Nephron (organoid): ENCODE data around the gene LRRC57.

Experiments used
- H3K27ac Mint-ChIP-seq, 3 experiments: 2 replicates each; pipeline ENCODE4 v1.8.0; 2020; ENCODE audit warnings: mixed read lengths in 3 of 3, mild to moderate bottlenecking in 2 of 3, moderate library complexity in 1 of 3
- H3K27me3 Mint-ChIP-seq: 2 replicates; pipeline ENCODE4 v1.8.0; 2021; ENCODE audit warnings: low read depth, mild to moderate bottlenecking, moderate library complexity, mixed read lengths
- H3K36me3 Mint-ChIP-seq: 2 replicates; pipeline ENCODE4 v1.8.0; 2020; ENCODE audit warnings: low read depth, mixed read lengths
- H3K4me1 Mint-ChIP-seq: 2 replicates; pipeline ENCODE4 v1.8.0; 2020; ENCODE audit warnings: mixed read lengths
- H3K4me3 Mint-ChIP-seq, 3 experiments: 2 replicates each; pipeline ENCODE4 v1.8.0; 2020; ENCODE audit warnings: mild to moderate bottlenecking in 3 of 3, mixed read lengths in 3 of 3, moderate library complexity in 2 of 3
- H3K9me3 Mint-ChIP-seq: 2 replicates; pipeline ENCODE4 v1.8.0; 2020; ENCODE audit warnings: mixed read lengths
- TF ChIP-seq, protein P1 (sequence below), 3 experiments: fragments of 200-600 bp; sonication (generic); IDR thresholded peaks; one replicate each; pipeline ENCODE4 v1.5.0; 2021; ENCODE audit warnings: antibody characterized with exemption in 3 of 3; ENCODE audit not compliant: unreplicated experiment in 3 of 3

LRRC57 gene

GRCh38 chr15:42544853-42545629 lies 3.6 kb downstream of the LRRC57 start:
- TF ChIP-seq, protein P1, sequence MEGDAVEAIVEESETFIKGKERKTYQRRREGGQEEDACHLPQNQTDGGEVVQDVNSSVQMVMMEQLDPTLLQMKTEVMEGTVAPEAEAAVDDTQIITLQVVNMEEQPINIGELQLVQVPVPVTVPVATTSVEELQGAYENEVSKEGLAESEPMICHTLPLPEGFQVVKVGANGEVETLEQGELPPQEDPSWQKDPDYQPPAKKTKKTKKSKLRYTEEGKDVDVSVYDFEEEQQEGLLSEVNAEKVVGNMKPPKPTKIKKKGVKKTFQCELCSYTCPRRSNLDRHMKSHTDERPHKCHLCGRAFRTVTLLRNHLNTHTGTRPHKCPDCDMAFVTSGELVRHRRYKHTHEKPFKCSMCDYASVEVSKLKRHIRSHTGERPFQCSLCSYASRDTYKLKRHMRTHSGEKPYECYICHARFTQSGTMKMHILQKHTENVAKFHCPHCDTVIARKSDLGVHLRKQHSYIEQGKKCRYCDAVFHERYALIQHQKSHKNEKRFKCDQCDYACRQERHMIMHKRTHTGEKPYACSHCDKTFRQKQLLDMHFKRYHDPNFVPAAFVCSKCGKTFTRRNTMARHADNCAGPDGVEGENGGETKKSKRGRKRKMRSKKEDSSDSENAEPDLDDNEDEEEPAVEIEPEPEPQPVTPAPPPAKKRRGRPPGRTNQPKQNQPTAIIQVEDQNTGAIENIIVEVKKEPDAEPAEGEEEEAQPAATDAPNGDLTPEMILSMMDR (IDR thresholded peaks at IDR 0.05; ENCODE audit: unreplicated experiment in 3 of 3): no peak

GRCh38 chr15:42533246-42533645 lies 15.3 kb downstream of the LRRC57 start:
- no peaks in the 10 kb centered on the region for H3K4me1 Mint-ChIP-seq
- H3K36me3 Mint-ChIP-seq: peaks cover 57% of the 10 kb centered on the region
- no peaks in the 10 kb centered on the region for H3K27me3 Mint-ChIP-seq
- no peak overlapping the region for H3K4me3 Mint-ChIP-seq
- H3K9me3 Mint-ChIP-seq: no peaks in the 10 kb centered on the region
- H3K27ac Mint-ChIP-seq: no peak overlapping the region
- TF ChIP-seq, protein P1 (IDR thresholded peaks at IDR 0.05; ENCODE audit: unreplicated experiment in 3 of 3): no peak

More at GRCh38 chr15:42544853-42545629, 3.6 kb downstream of the LRRC57 start:
- Mint-ChIP-seq H3K36me3 (peaks cover 29% of the 10 kb centered on the region), H3K4me3 (peak overlapping the region in 1 of 3 experiments; percentile 27), H3K27me3 (no peaks in the 10 kb centered on the region), H3K27ac (no peak overlapping the region), H3K4me1 (peaks cover 30% of the 10 kb centered on the region), H3K9me3 (no peaks in the 10 kb centered on the region)

DNA sequence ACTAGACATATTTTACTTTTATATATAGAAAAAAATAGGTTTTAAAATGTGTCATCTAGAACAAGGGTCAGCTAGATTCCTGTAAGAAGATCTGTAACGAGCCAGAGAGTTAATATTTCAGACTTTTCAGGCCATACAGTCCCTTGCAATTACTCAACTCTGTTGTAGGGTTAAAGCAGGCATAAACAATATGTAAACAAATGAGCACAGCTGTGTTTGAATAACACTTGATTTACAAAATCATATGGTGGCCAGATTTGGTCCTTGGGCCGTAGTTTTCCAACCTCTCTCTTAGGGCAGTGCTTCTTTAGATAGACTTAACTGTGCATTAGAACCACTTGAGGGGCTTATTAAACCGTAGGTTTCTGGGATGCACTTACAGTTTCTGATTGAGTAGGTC lies 19.6 kb downstream of the LRRC57 start:
- Mint-ChIP-seq H3K36me3 (peaks cover 46% of the 10 kb centered on the region), H3K27ac (no peak overlapping the region), H3K4me3 (no peak overlapping the region), H3K27me3 (no peaks in the 10 kb centered on the region), H3K9me3 (no peaks in the 10 kb centered on the region), H3K4me1 (no peaks in the 10 kb centered on the region)
- TF ChIP-seq, protein P1 (IDR thresholded peaks at IDR 0.05; ENCODE audit: unreplicated experiment in 3 of 3): no peak

DNA sequence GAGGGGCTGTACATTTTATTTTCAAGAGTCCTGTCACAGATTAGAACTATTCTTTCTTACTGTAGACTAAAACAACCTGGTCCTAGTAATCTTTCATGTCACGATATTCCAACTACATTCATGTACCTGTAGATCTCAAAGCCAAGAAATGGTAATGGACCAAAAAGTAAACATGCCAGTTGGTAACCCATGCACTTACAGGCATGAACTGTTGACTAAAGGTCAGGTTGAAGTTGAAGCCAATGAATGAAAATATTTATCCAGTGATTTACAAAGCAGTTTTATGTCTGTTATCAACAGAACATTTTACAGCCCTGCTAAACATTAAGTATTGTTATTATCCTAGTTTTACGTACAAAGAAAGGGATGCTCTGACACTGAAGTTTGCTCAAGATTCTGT lies 25.3 kb downstream of the LRRC57 start:
- TF ChIP-seq, protein P1 (IDR thresholded peaks at IDR 0.05; ENCODE audit: unreplicated experiment in 3 of 3): no peak
- Mint-ChIP-seq H3K27me3 (no peaks in the 10 kb centered on the region), H3K4me1 (no peaks in the 10 kb centered on the region), H3K36me3 (peaks cover 35% of the 10 kb centered on the region), H3K27ac (no peak overlapping the region), H3K9me3 (no peaks in the 10 kb centered on the region), H3K4me3 (no peak overlapping the region)

DNA sequence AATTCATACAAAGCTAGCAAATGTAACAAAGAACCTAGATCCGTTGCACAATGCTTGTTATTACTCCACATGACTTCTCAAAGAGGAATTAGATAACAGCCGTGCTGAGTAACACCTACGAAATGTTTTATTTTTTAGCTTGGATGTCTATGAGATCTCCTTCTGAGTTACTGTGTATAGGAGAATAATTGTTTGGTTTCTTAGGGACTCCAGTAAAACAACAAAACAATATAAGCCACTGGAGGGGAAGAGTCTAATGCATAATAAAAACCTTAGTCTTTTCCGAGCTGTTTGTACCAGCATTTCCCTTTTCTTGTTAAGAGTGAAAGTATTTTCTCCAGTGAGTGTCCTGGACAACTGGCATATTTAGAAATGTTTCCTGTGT lies 37.6 kb downstream of the LRRC57 start:
- TF ChIP-seq, protein P1 (IDR thresholded peaks at IDR 0.05; ENCODE audit: unreplicated experiment in 3 of 3): no peak
- peaks cover 32% of the 10 kb centered on the region for H3K36me3 Mint-ChIP-seq

More for the DNA sequence above, 37.6 kb downstream of the LRRC57 start:
- no peak overlapping the region for H3K27ac Mint-ChIP-seq
- H3K4me3 Mint-ChIP-seq: no peak overlapping the region
- H3K4me1 Mint-ChIP-seq: peaks cover 12% of the 10 kb centered on the region
- H3K27me3 Mint-ChIP-seq: no peaks in the 10 kb centered on the region
- H3K9me3 Mint-ChIP-seq: no peaks in the 10 kb centered on the region
